Right lobe of liver (tissue), 6 donors: ENCODE results near the gene ASTN1. TPM values are rescaled to one million over a fixed set of nuclear protein-coding genes. Genes with fewer than 3 reads are reported as not detected.

Source experiments
- ATAC-seq, 4 donors: fragments of 200-7000 bp; cut with Tn5 transposase; one replicate each; pipeline ENCODE4 v1.9.1; 2020; ENCODE audit warnings: mild to moderate bottlenecking in 4 of 4, moderate library complexity in 4 of 4
- DNase-seq, 3 donors: peaks; one replicate each; pipeline ENCODE4 v3.0.0-alpha.2; 2020
- H3K27ac ChIP-seq, 3 donors: fragments of 200-600 bp; one replicate each; pipeline ENCODE4 v1.8.0; 2022
- H3K27me3 ChIP-seq, 2 donors: fragments of 200-600 bp; one replicate each; pipeline ENCODE4 v1.8.0; 2022
- H3K36me3 ChIP-seq, 4 donors: fragments of 200-600 bp; sonication (generic) in 1 of 4; one replicate each; pipeline versions ENCODE4 v1.5.1 to v1.8.0; 2017 to 2022; ENCODE audit warnings: control low read depth in 1 of 4
- H3K4me1 ChIP-seq, 4 donors: fragments of 200-600 bp; sonication (generic) in 1 of 4; one replicate each; pipeline versions ENCODE4 v1.5.1 to v1.8.0; 2017 to 2022; ENCODE audit warnings: control low read depth in 1 of 4
- H3K4me3 ChIP-seq, 3 donors: fragments of 200-600 bp; one replicate each; pipeline ENCODE4 v1.8.0; 2022
- H3K9me3 ChIP-seq, 4 donors: fragments of 200-600 bp; sonication (generic) in 1 of 4; one replicate each; pipeline versions ENCODE4 v1.5.1 to v1.8.0; 2017 to 2022; ENCODE audit warnings: control low read depth in 1 of 4
- CTCF ChIP-seq, 4 donors: fragments of 200-600 bp in 3 of 4; fragments of 450-650 bp in 1 of 4; IDR thresholded peaks; one replicate each; pipeline versions ENCODE4 v1.5.1 to v1.8.0; 2016 to 2022; ENCODE audit warnings: antibody characterized with exemption in 4 of 4, mild to moderate bottlenecking in 2 of 4
- POLR2A ChIP-seq: fragments of 450-650 bp; IDR thresholded peaks from one replicate; pipeline ENCODE4 v1.6.1; 2017; ENCODE audit warnings: antibody characterized with exemption, mild to moderate bottlenecking
- WGBS: methylation state at CpG from one replicate; pipeline ENCODE4 v1.1.6; 2018; ENCODE audit warnings: low coverage, low lambda C conversion rate; ENCODE audit not compliant: insufficient coverage; ENCODE audit errors: missing lambda C conversion rate; 5-methylcytosine and 5-hydroxymethylcytosine counted together
- intact Hi-C, 2 donors: fragments of 100-400 bp; cut with DNase I; formaldehyde crosslinking; loops; one replicate each; pipeline versions ENCODE4 v1.11.2 to v1.14.1; 2022
- total RNA-seq, 6 experiments: library from RNA; depleted of rRNA in 2 of 6; stranded (reverse); fragments of >200 nt in 2 of 6; fragmentation: NEBNext Ultra II Directional in 3 of 6; extraction: Animal tissue kit (Norgen Biotek cat#: 25700) in 3 of 6; gene quantifications; one replicate each; pipeline versions ENCODE4 v1.1.0 to v1.2.4, GENCODE V29; 2016 to 2023
- donor health status: DM: no; HTN: yes; CAD: no.
- donor health status: DM: no; HTN: no; CAD: no.
- donor health status: DM: no; HTN: no; CAD: no.
- donor health status: DM: no; HTN: yes; CAD: no.
- donor health status: DM: no; HTN: yes; CAD: no.

The ASTN1 gene
- total RNA-seq, 6 experiments from 2014 or later, result 0.06 to 0.78 (median 0.18) TPM

GRCh38 chr1:177122461-177123251 lies 41.9 kb downstream of the ASTN1 start:
- ATAC-seq (no peak), DNase-seq (no peak)
- intact Hi-C loops, result no loop called here
- Histone ChIP-seq H3K4me1 (no peaks in the 10 kb centered on the region), H3K27me3 (no peaks in the 10 kb centered on the region), H3K36me3 (no peaks in the 10 kb centered on the region), H3K9me3 (no peaks in the 10 kb centered on the region), H3K4me3 (no peak overlapping the region), H3K27ac (no peak overlapping the region)
- 72% methylated on average over 10 of the region's 12 CpGs for WGBS
- TF ChIP-seq CTCF (IDR thresholded peaks at IDR 0.05) (no peak), POLR2A (no peak)

GRCh38 chr1:177119311-177119710 lies 45.2 kb downstream of the ASTN1 start:
- Histone ChIP-seq H3K27ac (no peak overlapping the region), H3K36me3 (no peaks in the 10 kb centered on the region), H3K9me3 (no peaks in the 10 kb centered on the region), H3K4me3 (no peak overlapping the region), H3K27me3 (no peaks in the 10 kb centered on the region), H3K4me1 (no peaks in the 10 kb centered on the region)
- WGBS, result 71% methylated on average over 4 of the region's 4 CpGs
- DNase-seq (no peak), ATAC-seq (no peak)
- intact Hi-C loops, result no loop called here
- TF ChIP-seq CTCF (IDR thresholded peaks at IDR 0.05) (no peak), POLR2A (no peak)

- Histone ChIP-seq H3K27ac (no peak overlapping the region), H3K36me3 (no peaks in the 10 kb centered on the region), H3K27me3 (no peaks in the 10 kb centered on the region), H3K9me3 (no peaks in the 10 kb centered on the region), H3K4me3 (no peak overlapping the region), H3K4me1 (no peaks in the 10 kb centered on the region)
- no peak for TF ChIP-seq POLR2A
- TF ChIP-seq CTCF (IDR thresholded peaks at IDR 0.05), result no peak
- no peak for DNase-seq
- intact Hi-C loops, result no loop called here
- ATAC-seq, result no peak
- 68% methylated on average over 4 of the region's 4 CpGs for WGBS
Measured at GRCh38 chr1:177118901-177119300, 45.6 kb downstream of the ASTN1 start.

- no peak for TF ChIP-seq POLR2A
- TF ChIP-seq CTCF (IDR thresholded peaks at IDR 0.05), result no peak
- Histone ChIP-seq H3K27ac (no peak overlapping the region), H3K27me3 (no peaks in the 10 kb centered on the region), H3K4me1 (no peaks in the 10 kb centered on the region), H3K36me3 (no peaks in the 10 kb centered on the region), H3K4me3 (no peak overlapping the region), H3K9me3 (no peaks in the 10 kb centered on the region)
- WGBS, result 40% methylated on average over 4 of the region's 4 CpGs
- intact Hi-C loops, result no loop called here
- ATAC-seq (no peak), DNase-seq (no peak)
Measured at GRCh38 chr1:177116941-177117340, 47.6 kb downstream of the ASTN1 start.
